Gastroesophageal sphincter (tissue), 4 donors: ENCODE measurements around the gene ZBTB21. TPM values are rescaled to one million over a fixed set of nuclear protein-coding genes. Genes with fewer than 3 reads are reported as not detected.

Experiments used
- ATAC-seq: fragments of 150-250 bp; one replicate; pipeline ENCODE4 v1.9.1; 2016; ENCODE audit warnings: mild to moderate bottlenecking, moderate library complexity
- H3K27ac ChIP-seq, 4 donors: fragments of 200-600 bp; sonication (generic) in 3 of 4; 1 replicate in 3 of 4; 2 replicates in 1 of 4; pipeline ENCODE4 v1.5.1; 2016 to 2019
- H3K27me3 ChIP-seq: fragments of 200-600 bp; sonication (generic); one replicate; pipeline ENCODE4 v1.5.1; 2019
- H3K36me3 ChIP-seq, 2 donors: fragments of 200-600 bp; sonication (generic); one replicate each; pipeline ENCODE4 v1.5.1; 2019; ENCODE audit warnings: control low read depth in 1 of 2
- H3K4me1 ChIP-seq, 3 donors: fragments of 200-600 bp; sonication (generic); 1 replicate in 2 of 3; 2 replicates in 1 of 3; pipeline ENCODE4 v1.5.1; 2016 to 2019; ENCODE audit warnings: control low read depth in 2 of 3
- H3K4me3 ChIP-seq, 2 donors: fragments of 200-600 bp; sonication (generic); one replicate each; pipeline ENCODE4 v1.5.1; 2019; ENCODE audit warnings: mild to moderate bottlenecking in 1 of 2, moderate library complexity in 1 of 2
- H3K9me3 ChIP-seq, 3 donors: fragments of 200-600 bp; sonication (generic); one replicate each; pipeline ENCODE4 v1.5.1; 2017 to 2019; ENCODE audit warnings: control low read depth in 2 of 3
- CTCF ChIP-seq, 4 experiments: fragments of 200-600 bp in 2 of 4; fragments of 450-650 bp in 2 of 4; sonication (generic) in 1 of 4; IDR thresholded peaks; one replicate each; pipeline ENCODE4 v1.5.1; 2017 to 2019; ENCODE audit warnings: antibody characterized with exemption in 4 of 4, mild to moderate bottlenecking in 2 of 4, moderate library complexity in 2 of 4
- EP300 ChIP-seq: sonication (generic); formaldehyde crosslinking; IDR thresholded peaks from one replicate; pipeline ENCODE4 v1.6.1; 2017; ENCODE audit warnings: antibody characterized with exemption, mild to moderate bottlenecking
- POLR2A ChIP-seq, 2 donors: fragments of 450-650 bp; IDR thresholded peaks; one replicate each; pipeline ENCODE4 v1.6.1; 2017; ENCODE audit warnings: antibody characterized with exemption in 2 of 2, mild to moderate bottlenecking in 2 of 2, moderate library complexity in 1 of 2
- POLR2AphosphoS5 ChIP-seq: sonication (generic); formaldehyde crosslinking; IDR thresholded peaks from one replicate; pipeline ENCODE4 v1.6.1; 2017; ENCODE audit warnings: antibody characterized with exemption
- WGBS, 2 donors: methylation state at CpG; one replicate each; pipeline ENCODE4 v1.1.5; 2018; ENCODE audit warnings: low coverage in 1 of 2; 5-methylcytosine and 5-hydroxymethylcytosine counted together
- total RNA-seq, 4 donors: library from RNA; depleted of rRNA; stranded (reverse); fragments of >200 nt; gene quantifications; one replicate each; pipeline ENCODE4 v1.1.0, GENCODE V29; 2016

The ZBTB21 gene
- total RNA-seq, 4 donors from 2014 or later: 6.6 to 14.1 (median 9.4) TPM

- no peak overlapping the region for H3K4me3 ChIP-seq
- peaks cover 9% of the 10 kb centered on the region for H3K27me3 ChIP-seq
- TF ChIP-seq POLR2AphosphoS5 (no peak), EP300 (no peak), POLR2A (IDR thresholded peaks at IDR 0.05) (no peak), CTCF (IDR thresholded peaks at IDR 0.05) (no peak)
- no peaks in the 10 kb centered on the region for H3K9me3 ChIP-seq
- no peaks in the 10 kb centered on the region for H3K36me3 ChIP-seq
- 94 to 96% methylated on average over 3 of the region's 10 CpGs for WGBS, 2 donors
- H3K27ac ChIP-seq: no peak overlapping the region
- ATAC-seq: no peak
- H3K4me1 ChIP-seq: no peaks in the 10 kb centered on the region
Observed at GRCh38 chr21:41966872-41967621, 43.1 kb downstream of the ZBTB21 start.

GRCh38 chr21:41966041-41966833 is 43.9 kb downstream of the ZBTB21 start:
- Histone ChIP-seq H3K27me3 (peaks cover 9% of the 10 kb centered on the region), H3K36me3 (no peaks in the 10 kb centered on the region), H3K27ac (no peak overlapping the region), H3K4me3 (no peak overlapping the region), H3K4me1 (no peaks in the 10 kb centered on the region), H3K9me3 (no peaks in the 10 kb centered on the region)
- 75 to 78% methylated on average over 5 to 11 of the region's 11 CpGs for WGBS, 2 donors
- ATAC-seq: no peak
- TF ChIP-seq POLR2AphosphoS5 (no peak), EP300 (no peak), CTCF (IDR thresholded peaks at IDR 0.05) (no peak), POLR2A (IDR thresholded peaks at IDR 0.05) (no peak)

GRCh38 chr21:41965461-41966013 is 44.6 kb downstream of the ZBTB21 start:
- no peak overlapping the region for H3K4me3 ChIP-seq
- no peaks in the 10 kb centered on the region for H3K9me3 ChIP-seq
- H3K4me1 ChIP-seq: no peaks in the 10 kb centered on the region
- 90% methylated on average over 10 of the region's 10 CpGs; no CpG with 5 or more reads in 1 of the 2 donors for WGBS, 2 donors
- no peak overlapping the region for H3K27ac ChIP-seq
- no peak for TF ChIP-seq CTCF (IDR thresholded peaks at IDR 0.05)
- no peak for TF ChIP-seq EP300
- no peak for TF ChIP-seq POLR2AphosphoS5
- no peak for TF ChIP-seq POLR2A (IDR thresholded peaks at IDR 0.05)
- peaks cover 9% of the 10 kb centered on the region for H3K27me3 ChIP-seq
- H3K36me3 ChIP-seq: no peaks in the 10 kb centered on the region
- no peak for ATAC-seq

- ATAC-seq: no peak
- TF ChIP-seq EP300: no peak
- TF ChIP-seq POLR2AphosphoS5: no peak
- no peak for TF ChIP-seq POLR2A (IDR thresholded peaks at IDR 0.05)
- TF ChIP-seq CTCF (IDR thresholded peaks at IDR 0.05): no peak
- H3K36me3 ChIP-seq: no peaks in the 10 kb centered on the region
- no peaks in the 10 kb centered on the region for H3K9me3 ChIP-seq
- H3K4me3 ChIP-seq: no peak overlapping the region
- H3K27me3 ChIP-seq: peaks cover 9% of the 10 kb centered on the region
- 71% methylated on average over 3 to 5 of the region's 5 CpGs for WGBS, 2 donors
- H3K27ac ChIP-seq: no peak overlapping the region
- H3K4me1 ChIP-seq: no peaks in the 10 kb centered on the region
Observed at GRCh38 chr21:41965045-41965444, 45.1 kb downstream of the ZBTB21 start.
